K562 (cell line): Measurements from ENCODE around the gene MFAP3L. TPM values are rescaled to one million over a fixed set of nuclear protein-coding genes. Genes with fewer than 3 reads are reported as not detected.

Experiments
- ATAC-seq: fragments of 200-7000 bp; cut with Tn5 transposase; 3 replicates; pipeline ENCODE4 v1.9.1; 2020; ENCODE audit warnings: moderate library complexity
- BruUV-seq: library from RNA; stranded (reverse); fragments of 400-500 nt; replicated peaks from 2 replicates; lab custom pipeline; 2021; lab: Mats Ljungman, UMichigan
- CTCF ChIA-PET: fragments of 300-600 bp; formaldehyde crosslinking; extraction: SDS; loops from one replicate; lab custom pipeline; 2021; ENCODE audit warnings: low intra/inter-chr PET ratio; lab: Yijun Ruan, JAX
- POLR2A ChIA-PET: fragments of 300-600, 350-650 bp; sonication (Branson Sonifier 250); formaldehyde crosslinking; extraction: SDS; loops from one replicate; lab custom pipeline; 2021; ENCODE audit warnings: antibody characterized with exemption, inconsistent platforms; lab: Yijun Ruan, JAX
- DNase-seq, 4 experiments: peaks; one replicate each; pipeline versions ENCODE4 v3.0.0 to v3.0.0-alpha.2; 2011 to 2018; ENCODE audit warnings: low spot score in 3 of 4, mixed read lengths in 3 of 4; ENCODE audit errors: extremely low read depth in 1 of 4
- FAIRE-seq: peaks from 2 replicates; lab custom pipeline; 2011; peaks lifted over from hg19 to GRCh38; lab: Jason Lieb, UNC
- H2AFZ ChIP-seq: 2 replicates; pipeline ENCODE4 v1.6.0; 2011; ENCODE audit warnings: low read depth, low read length, control low read depth, inconsistent platforms
- H3K27ac ChIP-seq: fragments of 200-600 bp; 3 replicates; pipeline ENCODE4 v1.8.0; 2011; ENCODE audit warnings: low read depth, mild to moderate bottlenecking, control low read depth, inconsistent platforms, low read length, moderate library complexity, mixed read lengths; ENCODE audit errors: extremely low read depth
- H3K27me3 ChIP-seq, 2 experiments: fragments of 300-600 bp in 1 of 2; 2 replicates in 1 of 2; 3 replicates in 1 of 2; pipeline versions ENCODE4 v1.6.0 to v1.8.0; 2011; ENCODE audit warnings: inconsistent platforms in 2 of 2, low read length in 2 of 2, mild to moderate bottlenecking in 1 of 2, mixed read lengths in 1 of 2, moderate library complexity in 1 of 2; ENCODE audit not compliant: control insufficient read depth in 2 of 2, insufficient read depth in 2 of 2
- H3K36me3 ChIP-seq: fragments of 300-600 bp; 3 replicates; pipeline ENCODE4 v1.8.0; 2011; ENCODE audit warnings: mild to moderate bottlenecking, low read length, inconsistent platforms; ENCODE audit not compliant: control insufficient read depth, insufficient read depth
- H3K4me1 ChIP-seq, 2 experiments: fragments of 200-600 bp in 1 of 2; replicated peaks in 1 of 2; 2 replicates in 1 of 2; 3 replicates in 1 of 2; pipeline versions ENCODE4 v1.5.1 to v1.8.0; 2011; ENCODE audit warnings: inconsistent platforms in 2 of 2, low read length in 2 of 2, mild to moderate bottlenecking in 1 of 2, mixed read lengths in 1 of 2, moderate library complexity in 1 of 2; ENCODE audit not compliant: control insufficient read depth in 2 of 2, insufficient read depth in 2 of 2
- H3K4me2 ChIP-seq: 2 replicates; pipeline ENCODE4 v1.6.1; 2011; ENCODE audit warnings: low read length, control low read depth, inconsistent platforms, mixed read lengths; ENCODE audit not compliant: insufficient read depth
- H3K4me3 ChIP-seq: fragments of 200-600 bp; sonication (generic), shearing (Covaris generic); 2 replicates; pipeline ENCODE4 v1.5.1; 2016; ENCODE audit warnings: control low read depth, inconsistent platforms
- H3K79me2 ChIP-seq: fragments of 200-600 bp; 3 replicates; pipeline ENCODE4 v1.8.0; 2011; ENCODE audit warnings: low read length, inconsistent platforms; ENCODE audit not compliant: control insufficient read depth, insufficient read depth
- H3K9ac ChIP-seq, 2 experiments: 2 replicates each; pipeline versions ENCODE4 v1.6.0 to v1.6.1; 2011; ENCODE audit warnings: low read depth in 2 of 2, low read length in 2 of 2, control low read depth in 1 of 2, inconsistent platforms in 1 of 2, mild to moderate bottlenecking in 1 of 2, mixed read lengths in 1 of 2; ENCODE audit not compliant: insufficient read depth in 1 of 2
- H3K9me1 ChIP-seq: one replicate; pipeline ENCODE4 v1.6.0; 2011; ENCODE audit warnings: inconsistent platforms, mild to moderate bottlenecking, low read length, moderate library complexity; ENCODE audit not compliant: control insufficient read depth, insufficient read depth
- H3K9me3 ChIP-seq: replicated peaks from 2 replicates; pipeline ENCODE4 v1.5.1; 2011; ENCODE audit warnings: low read depth, low read length, inconsistent platforms; ENCODE audit not compliant: control insufficient read depth, insufficient read depth
- H4K20me1 ChIP-seq: replicated peaks from 2 replicates; pipeline ENCODE4 v1.6.1; 2011; ENCODE audit warnings: low read length, inconsistent platforms, mixed read lengths; ENCODE audit not compliant: control insufficient read depth, insufficient read depth
- DNMT1 ChIP-seq: fragments of 450-650 bp; IDR thresholded peaks from 2 replicates; pipeline ENCODE4 v1.6.1; 2016; ENCODE audit warnings: antibody characterized with exemption, mild to moderate bottlenecking
- E2F3 ChIP-seq: fragments of 250-450 bp; sonication (Bioruptor Pico); IDR thresholded peaks from 2 replicates; pipeline ENCODE4 v1.4.0; 2020; ENCODE audit warnings: mild to moderate bottlenecking
- EP300 ChIP-seq: IDR thresholded peaks from 2 replicates; pipeline ENCODE4 v1.6.1; 2012; ENCODE audit warnings: low read length, improper control_type of control experiment
- KHSRP ChIP-seq: fragments of 450-650 bp; IDR thresholded peaks from 2 replicates; pipeline ENCODE4 v1.6.1; 2017
- MYBL2 ChIP-seq, 2 experiments: fragments of 450-650 bp in 1 of 2; sonication (generic) in 1 of 2; formaldehyde crosslinking in 1 of 2; IDR thresholded peaks; 2 replicates each; pipeline versions ENCODE4 v1.6.1 to v1.8.1; 2017 to 2022; ENCODE audit warnings: borderline replicate concordance in 1 of 2, inconsistent platforms in 1 of 2, low read depth in 1 of 2, mild to moderate bottlenecking in 1 of 2, missing genetic modification reagents in 1 of 2, moderate library complexity in 1 of 2
- NBN ChIP-seq: fragments of 450-650 bp; IDR thresholded peaks from 2 replicates; pipeline ENCODE4 v1.6.1; 2016; ENCODE audit warnings: low read depth, mild to moderate bottlenecking
- NR1H2 ChIP-seq: sonication (generic); formaldehyde crosslinking; IDR thresholded peaks from 2 replicates; pipeline ENCODE4 v1.4.0; 2020; ENCODE audit warnings: mild to moderate bottlenecking, missing genetic modification reagents
- PHF20 ChIP-seq: fragments of 450-650 bp; IDR thresholded peaks from 2 replicates; pipeline ENCODE4 v1.6.1; 2018; ENCODE audit not compliant: partially characterized antibody
- RAD51 ChIP-seq: fragments of 450-650 bp; IDR thresholded peaks from 2 replicates; pipeline ENCODE4 v1.7.1; 2016; ENCODE audit warnings: low read depth, mild to moderate bottlenecking, borderline replicate concordance
- SETDB1 ChIP-seq: IDR thresholded peaks from one replicate; pipeline ENCODE4 v1.6.1; 2012; ENCODE audit warnings: low read length, control low read depth, inconsistent platforms
- SNAPC5 ChIP-seq: fragments of 250-450 bp; sonication (Bioruptor Pico); IDR thresholded peaks from 2 replicates; pipeline ENCODE4 v1.8.0; 2021; ENCODE audit warnings: moderate library complexity, mild to moderate bottlenecking, inconsistent platforms
- ZNF263 ChIP-seq: sonication (generic); formaldehyde crosslinking; IDR thresholded peaks from 2 replicates; pipeline ENCODE4 v1.8.0; 2022; ENCODE audit warnings: mild to moderate bottlenecking, missing genetic modification reagents, borderline replicate concordance
- WGBS: fragments of 100-300 bp; shearing (Covaris generic); methylation state at CpG from one replicate; pipeline ENCODE4 v1.1.6; 2016; ENCODE audit warnings: low coverage, mixed read lengths; ENCODE audit not compliant: insufficient coverage; ENCODE audit errors: missing lambda C conversion rate; 5-methylcytosine and 5-hydroxymethylcytosine counted together
- in situ Hi-C: fragments of 300-500 bp; cut with MboI; formaldehyde crosslinking; loops from 4 replicates; pipeline ENCODE4 v1.15.0; 2018; ENCODE audit warnings: inconsistent platforms, mixed read lengths
- intact Hi-C: fragments of 100-400 bp; cut with micrococcal nuclease; formaldehyde crosslinking; loops from 2 replicates; pipeline ENCODE4 v1.14.2; 2022
- polyA plus RNA-seq, 8 experiments: library from polyadenylated mRNA; depleted of rRNA in 4 of 8; stranded (reverse) in 5 of 8; unstranded in 3 of 8; fragments of >200 nt; fragmentation: Nextera tagmentation in 2 of 8; fragmentation: Illumina TruSeq in 1 of 8; extraction: Ambion mirVana in 2 of 8; extraction: Trizol in 1 of 8; gene quantifications; 2 replicates each; pipeline versions ENCODE4 v1.2.1 to v1.2.3, GENCODE V29; 2011 to 2014; ENCODE audit warnings: inconsistent platforms in 1 of 8, missing spikeins in 1 of 8
- total RNA-seq, 7 experiments: library from RNA; depleted of rRNA in 6 of 7; stranded (reverse); fragments of >200 nt in 6 of 7; fragmentation: Illumina TruSeq in 2 of 7; extraction: Trizol in 2 of 7; gene quantifications; 2 replicates each; pipeline versions ENCODE4 v1.2.1 to v1.2.3, GENCODE V29; 2011 to 2021; ENCODE audit warnings: low replicate concordance in 1 of 7

The MFAP3L gene
- total and polyA plus RNA-seq, 9 of the 15 experiments (the other 6 are each of a cell fraction or from before 2014, with no cell fraction given), result 0.06 to 0.25 (median 0.20) TPM; not detected in 3

- H3K9ac ChIP-seq, result no peak overlapping the region
- H4K20me1 ChIP-seq, result no peaks in the 10 kb centered on the region
- no peaks in the 10 kb centered on the region for H3K36me3 ChIP-seq
- no peaks in the 10 kb centered on the region for H3K9me3 ChIP-seq
- no peak overlapping the region for H3K27ac ChIP-seq
- no peak overlapping the region for H2AFZ ChIP-seq
- no peaks in the 10 kb centered on the region for H3K79me2 ChIP-seq
- ChIA-PET POLR2A (interaction anchor here (0.5 to 0.7 kb wide), 2 partner anchors 10 to 142 kb away, joined by 3 read pairs; no protein-coding TSS in a partner anchor), CTCF (no interaction called here)
- DNase-seq (no peak), FAIRE-seq (no peak), ATAC-seq (no peak)
- WGBS, result 0% methylated on average over 5 of the region's 5 CpGs
- intact Hi-C loops, result no loop called here
- BruUV-seq, result no TSS peak
- no peak overlapping the region for H3K4me3 ChIP-seq
- H3K4me2 ChIP-seq, result no peak overlapping the region
- in situ Hi-C loops, result no loop called here
- H3K27me3 ChIP-seq, result peaks cover 0 to 2% of the 10 kb centered on the region in 2 experiments; a peak in 1 of 5 replicates
- no peaks in the 10 kb centered on the region for H3K4me1 ChIP-seq
- H3K9me1 ChIP-seq, result no peaks in the 10 kb centered on the region
- no peak for TF ChIP-seq E2F3 (CRISPR knock-in tag)
- TF ChIP-seq NBN, result no peak
- no peak for TF ChIP-seq SNAPC5
- TF ChIP-seq EP300, result no peak
- no peak for TF ChIP-seq DNMT1
- TF ChIP-seq NR1H2, result no peak
- TF ChIP-seq PHF20, result no peak
- TF ChIP-seq SETDB1, result no peak
- no peak for TF ChIP-seq MYBL2 (IDR thresholded peaks at IDR 0.05; ENCODE audit: low read depth)
- TF ChIP-seq MYBL2 (CRISPR knock-in tag; IDR thresholded peaks at IDR 0.05; ENCODE audit: borderline replicate concordance), result no peak
- TF ChIP-seq RAD51, result no peak
- no peak for TF ChIP-seq ZNF263 (CRISPR knock-in tag)
- no peak for TF ChIP-seq KHSRP
Observed at GRCh38 chr4:169956091-169956843, 69.9 kb downstream of the MFAP3L start.
